HepG2 (cell line): ENCODE measurements around the gene CCNQ. TPM values are rescaled to one million over a fixed set of nuclear protein-coding genes. Genes with fewer than 3 reads are reported as not detected.

ENCODE experiments used
- AGO2 ChIP-seq: fragments of 200-400 bp; formaldehyde crosslinking; optimal IDR thresholded peaks from 2 replicates; pipeline ENCODE3; 2017; ENCODE audit warnings: mild to moderate bottlenecking, low read depth, low read length, moderate library complexity
- ARNTL ChIP-seq: sonication (generic); formaldehyde crosslinking; IDR thresholded peaks from 2 replicates; pipeline ENCODE4 v1.4.0; 2020; ENCODE audit warnings: mild to moderate bottlenecking, missing genetic modification reagents
- EED ChIP-seq: sonication (generic); formaldehyde crosslinking; IDR thresholded peaks from 2 replicates; pipeline ENCODE4 v1.5.0; 2020; ENCODE audit warnings: mild to moderate bottlenecking, missing genetic modification reagents
- ELF3 ChIP-seq: IDR thresholded peaks from 2 replicates; pipeline ENCODE4 v1.6.1; 2016; ENCODE audit warnings: missing genetic modification reagents, missing compliant biosample characterization
- FOXA3 ChIP-seq: IDR thresholded peaks from 2 replicates; pipeline ENCODE4 v1.6.1; 2016; ENCODE audit warnings: missing genetic modification reagents, missing compliant biosample characterization
- GATAD1 ChIP-seq: IDR thresholded peaks from 2 replicates; pipeline ENCODE4 v1.6.1; 2016; ENCODE audit warnings: missing genetic modification reagents, missing compliant biosample characterization
- GMEB2 ChIP-seq: IDR thresholded peaks from 2 replicates; pipeline ENCODE4 v1.6.1; 2016; ENCODE audit warnings: missing biosample characterization, missing genetic modification reagents, low read depth
- MNT ChIP-seq: fragments of 450-650 bp; IDR thresholded peaks from 2 replicates; pipeline ENCODE4 v1.6.1; 2016
- PAF1 ChIP-seq: IDR thresholded peaks from 2 replicates; pipeline ENCODE4 v1.6.1; 2016; ENCODE audit warnings: missing genetic modification reagents, missing compliant biosample characterization
- PAX8 ChIP-seq: sonication (generic); formaldehyde crosslinking; IDR thresholded peaks from 2 replicates; pipeline ENCODE4 v1.8.0; 2022; ENCODE audit warnings: mild to moderate bottlenecking, missing genetic modification reagents, borderline replicate concordance
- PCBP2 ChIP-seq: fragments of 200-400 bp; formaldehyde crosslinking; optimal IDR thresholded peaks from 2 replicates; pipeline ENCODE3; 2018; ENCODE audit warnings: low read length, low read depth; ENCODE audit not compliant: poor library complexity, severe bottlenecking
- SALL1 ChIP-seq: sonication (generic); formaldehyde crosslinking; IDR thresholded peaks from 2 replicates; pipeline ENCODE4 v1.8.0; 2022; ENCODE audit warnings: mild to moderate bottlenecking, missing genetic modification reagents
- SP4 ChIP-seq: sonication (generic); formaldehyde crosslinking; IDR thresholded peaks from 2 replicates; pipeline ENCODE4 v1.8.1; 2023; ENCODE audit warnings: mild to moderate bottlenecking, missing genetic modification reagents
- SRSF1 ChIP-seq: fragments of 200-400 bp; formaldehyde crosslinking; optimal IDR thresholded peaks from 2 replicates; pipeline ENCODE3; 2017; ENCODE audit warnings: mild to moderate bottlenecking, low read depth, low read length, moderate library complexity
- SRY ChIP-seq: sonication (generic); formaldehyde crosslinking; IDR thresholded peaks from 2 replicates; pipeline ENCODE4 v1.8.0; 2022; ENCODE audit warnings: mild to moderate bottlenecking, missing genetic modification reagents
- TGIF2 ChIP-seq: IDR thresholded peaks from 2 replicates; pipeline ENCODE4 v1.6.1; 2016; ENCODE audit warnings: control low read depth, missing compliant biosample characterization
- ZBTB14 ChIP-seq: sonication (generic); formaldehyde crosslinking; IDR thresholded peaks from 2 replicates; pipeline ENCODE4 v1.4.0; 2020; ENCODE audit warnings: missing genetic modification reagents
- ZC3H13 ChIP-seq: sonication (generic); formaldehyde crosslinking; IDR thresholded peaks from 2 replicates; pipeline ENCODE4 v1.8.1; 2023; ENCODE audit warnings: mild to moderate bottlenecking, missing genetic modification reagents, moderate library complexity
- ZNF180 ChIP-seq: sonication (generic); formaldehyde crosslinking; IDR thresholded peaks from 2 replicates; pipeline ENCODE4 v1.4.0; 2020; ENCODE audit warnings: low read depth, missing genetic modification reagents, borderline replicate concordance
- ZNF33A ChIP-seq: sonication (generic); formaldehyde crosslinking; IDR thresholded peaks from 2 replicates; pipeline ENCODE4 v1.5.1; 2020; ENCODE audit warnings: missing genetic modification reagents, mild to moderate bottlenecking, moderate library complexity, borderline replicate concordance
- ZNF496 ChIP-seq: sonication (generic); formaldehyde crosslinking; IDR thresholded peaks from 2 replicates; pipeline ENCODE4 v1.8.1; 2023; ENCODE audit warnings: mild to moderate bottlenecking, moderate library complexity, missing genetic modification reagents; ENCODE audit not compliant: insufficient replicate concordance
- ZNF547 ChIP-seq: sonication (generic); formaldehyde crosslinking; IDR thresholded peaks from 2 replicates; pipeline ENCODE4 v1.5.1; 2020; ENCODE audit warnings: mild to moderate bottlenecking, missing genetic modification reagents
- ZNF550 ChIP-seq: sonication (generic); formaldehyde crosslinking; IDR thresholded peaks from 2 replicates; pipeline ENCODE4 v1.4.0; 2020; ENCODE audit warnings: mild to moderate bottlenecking, missing genetic modification reagents, borderline replicate concordance
- ZNF660 ChIP-seq: sonication (generic); formaldehyde crosslinking; IDR thresholded peaks from 2 replicates; pipeline ENCODE4 v1.5.1; 2020; ENCODE audit warnings: mild to moderate bottlenecking, low read depth, missing genetic modification reagents, borderline replicate concordance
- ZNF776 ChIP-seq: sonication (generic); formaldehyde crosslinking; IDR thresholded peaks from 2 replicates; pipeline ENCODE4 v1.4.0; 2020; ENCODE audit warnings: mild to moderate bottlenecking, missing genetic modification reagents
- polyA plus RNA-seq, 8 experiments: library from polyadenylated mRNA; depleted of rRNA in 3 of 8; stranded (reverse) in 7 of 8; unstranded in 1 of 8; fragments of >200 nt; fragmentation: Illumina TruSeq in 4 of 8; extraction: Trizol in 4 of 8; gene quantifications; 2 replicates each; pipeline versions ENCODE4 v1.2.1 to v1.2.3, GENCODE V29; 2011 to 2016; ENCODE audit warnings: low read depth in 4 of 8, missing spikeins in 1 of 8, mixed read lengths in 1 of 8; ENCODE audit not compliant: insufficient read depth in 1 of 8
- total RNA-seq, 5 experiments: library from RNA; depleted of rRNA; stranded (reverse); fragments of >200 nt; fragmentation: Illumina TruSeq; extraction: Trizol; gene quantifications; 2 replicates each; pipeline ENCODE4 v1.2.3, GENCODE V29; 2016; ENCODE audit warnings: low read depth in 1 of 5

The CCNQ gene
- total and polyA plus RNA-seq, 2 of the 13 experiments (the other 11 are each of a cell fraction or from before 2014, with no cell fraction given): 15.0 to 25.5 TPM

- TF ChIP-seq ZC3H13 (CRISPR knock-in tag): peak; percentile 35; the same call in 1 of the 2 replicates
- TF ChIP-seq MNT: no peak
- TF ChIP-seq ZBTB14: no peak
- no peak for TF ChIP-seq ZNF547 (CRISPR knock-in tag)
- TF ChIP-seq ZNF550: no peak
- TF ChIP-seq ZNF496 (CRISPR knock-in tag): no peak
- no peak for TF ChIP-seq ZNF180
- TF ChIP-seq SRSF1: no peak
- no peak for TF ChIP-seq SRY
- no peak for TF ChIP-seq PCBP2
- no peak for TF ChIP-seq PAX8 (CRISPR knock-in tag)
- 0 out of 2 replicates have a peak, but pooled peaks have one; percentile 12 for TF ChIP-seq ELF3
- TF ChIP-seq ARNTL (CRISPR knock-in tag): no peak
- TF ChIP-seq ZNF776 (CRISPR knock-in tag): no peak
- peak; percentile 78 for TF ChIP-seq AGO2
- no peak for TF ChIP-seq FOXA3
- no peak; the same call in 1 of the 2 replicates for TF ChIP-seq TGIF2 (CRISPR knock-in tag)
- TF ChIP-seq EED: 0 out of 2 replicates have a peak, but pooled peaks have one; percentile 3
- no peak for TF ChIP-seq SP4 (CRISPR knock-in tag)
- peak; percentile 49 for TF ChIP-seq SALL1
- no peak for TF ChIP-seq PAF1 (CRISPR knock-in tag)
- no peak for TF ChIP-seq ZNF33A (CRISPR knock-in tag)
- no peak for TF ChIP-seq GMEB2
- TF ChIP-seq ZNF660 (CRISPR knock-in tag): no peak
- 0 out of 2 replicates have a peak, but pooled peaks have one; percentile 13 for TF ChIP-seq GATAD1 (CRISPR knock-in tag)
Observed at GRCh38 chrX:153624196-153625091, 25.5 kb upstream of the CCNQ start (continued).
